K562 (cell line): ENCODE measurements around the gene TCF12. TPM values are rescaled to one million over a fixed set of nuclear protein-coding genes. Genes with fewer than 3 reads are reported as not detected.

Experiments used
- C11orf30 ChIP-seq: fragments of 450-650 bp; IDR thresholded peaks from 2 replicates; pipeline ENCODE4 v1.6.1; 2016; ENCODE audit warnings: low read depth, mild to moderate bottlenecking
- CBFA2T3 ChIP-seq: fragments of 450-650 bp; IDR thresholded peaks from 2 replicates; pipeline ENCODE4 v1.6.1; 2017
- CBX2 ChIP-seq: fragments of 200-600 bp; sonication (generic); IDR thresholded peaks from one replicate; pipeline ENCODE4 v1.6.1; 2012; ENCODE audit warnings: mild to moderate bottlenecking, low read length, inconsistent platforms; ENCODE audit not compliant: insufficient read depth, poor library complexity, severe bottlenecking
- CBX8 ChIP-seq: fragments of 200-600 bp; sonication (generic); IDR thresholded peaks from 2 replicates; pipeline ENCODE4 v1.6.1; 2012; ENCODE audit warnings: borderline replicate concordance, mixed run types, low read depth, mild to moderate bottlenecking, moderate library complexity, mixed read lengths, low read length, control low read depth, inconsistent platforms; ENCODE audit not compliant: poor library complexity, severe bottlenecking; ENCODE audit errors: extremely low read depth
- CCAR2 ChIP-seq: fragments of 200-400 bp; formaldehyde crosslinking; IDR thresholded peaks from 2 replicates; pipeline ENCODE4 v1.6.1; 2017; ENCODE audit warnings: mild to moderate bottlenecking, low read depth, low read length
- CHCHD3 ChIP-seq: fragments of 250-450 bp; sonication (Bioruptor Pico); IDR thresholded peaks from 2 replicates; pipeline ENCODE4 v2.1.2; 2022; ENCODE audit warnings: mild to moderate bottlenecking
- CREB5 ChIP-seq: fragments of 250-450 bp; sonication (Bioruptor Pico); IDR thresholded peaks from 2 replicates; pipeline ENCODE4 v1.5.0; 2020; ENCODE audit warnings: mild to moderate bottlenecking
- EHMT2 ChIP-seq: fragments of 450-650 bp; IDR thresholded peaks from 2 replicates; pipeline ENCODE4 v1.6.1; 2018; ENCODE audit warnings: antibody characterized with exemption
- GABPA ChIP-seq: fragments of 200-800 bp; sonication (Bioruptor generic); conservative IDR thresholded peaks from 2 replicates; pipeline ENCODE4 v1.6.1; 2016; ENCODE audit warnings: low read depth, missing genetic modification characterization, missing compliant biosample characterization
- GTF2F1 ChIP-seq: IDR thresholded peaks from 2 replicates; pipeline ENCODE4 v1.6.1; 2011; ENCODE audit warnings: low read depth, low read length, improper control_type of control experiment
- HDAC1 ChIP-seq, 2 experiments: fragments of 450-650 bp; IDR thresholded peaks; 2 replicates each; pipeline ENCODE4 v1.6.1; 2016 to 2017; ENCODE audit warnings: inconsistent platforms in 1 of 2, mild to moderate bottlenecking in 1 of 2, moderate library complexity in 1 of 2
- HDAC2 ChIP-seq: fragments of 450-650 bp; IDR thresholded peaks from 2 replicates; pipeline ENCODE4 v1.6.1; 2016; ENCODE audit warnings: mild to moderate bottlenecking
- KDM4B ChIP-seq, 2 experiments: fragments of 450-650 bp in 1 of 2; sonication (generic) in 1 of 2; IDR thresholded peaks; 2 replicates each; pipeline ENCODE4 v1.6.1; 2016 to 2017; ENCODE audit warnings: borderline replicate concordance in 2 of 2, antibody characterized with exemption in 1 of 2, low read depth in 1 of 2, mild to moderate bottlenecking in 1 of 2
- NFIX ChIP-seq: fragments of 250-450 bp; sonication (Bioruptor Pico); IDR thresholded peaks from 2 replicates; pipeline ENCODE4 v1.4.0; 2020; ENCODE audit warnings: low read depth, mild to moderate bottlenecking, moderate library complexity
- PATZ1 ChIP-seq: fragments of 250-450 bp; sonication (Bioruptor Pico); IDR thresholded peaks from 2 replicates; pipeline ENCODE4 v1.5.0; 2020; ENCODE audit warnings: mild to moderate bottlenecking, borderline replicate concordance
- SRF ChIP-seq, 2 experiments: fragments of 250-450, 450-650 bp in 1 of 2; sonication (Bioruptor Pico) in 1 of 2; sonication (generic) in 1 of 2; formaldehyde crosslinking; IDR thresholded peaks; 2 replicates each; pipeline versions ENCODE4 v1.5.0 to v1.5.1; 2020 to 2022; ENCODE audit warnings: mild to moderate bottlenecking in 1 of 2, missing genetic modification reagents in 1 of 2
- SRSF1 ChIP-seq: fragments of 200-400 bp; formaldehyde crosslinking; IDR thresholded peaks from 2 replicates; pipeline ENCODE4 v1.6.1; 2017; ENCODE audit warnings: mild to moderate bottlenecking, low read depth, low read length, moderate library complexity
- USF1 ChIP-seq: sonication (generic); formaldehyde crosslinking; IDR thresholded peaks from 2 replicates; pipeline ENCODE4 v1.9.0; 2022; ENCODE audit warnings: mild to moderate bottlenecking, missing genetic modification reagents
- XRCC3 ChIP-seq: fragments of 450-650 bp; IDR thresholded peaks from 2 replicates; pipeline ENCODE4 v1.6.1; 2017; ENCODE audit warnings: mild to moderate bottlenecking, moderate library complexity
- ZBED1 ChIP-seq: IDR thresholded peaks from 2 replicates; pipeline ENCODE4 v1.6.1; 2014
- ZBTB34 ChIP-seq: fragments of 250-450 bp; sonication (Bioruptor Pico); IDR thresholded peaks from 2 replicates; pipeline ENCODE4 v1.8.0; 2021; ENCODE audit warnings: mild to moderate bottlenecking, moderate library complexity
- ZKSCAN1 ChIP-seq: fragments of 150-350 bp; IDR thresholded peaks from 2 replicates; pipeline ENCODE4 v1.6.1; 2016; ENCODE audit warnings: low read depth, low read length
- ZKSCAN8 ChIP-seq: fragments of 200-800 bp; sonication (Bioruptor generic); IDR thresholded peaks from 2 replicates; pipeline ENCODE4 v1.6.1; 2016; ENCODE audit warnings: missing genetic modification characterization, missing compliant biosample characterization
- ZNF274 ChIP-seq: IDR thresholded peaks from 2 replicates; pipeline ENCODE4 v1.6.1; 2011; ENCODE audit warnings: low read depth, mild to moderate bottlenecking, low read length, moderate library complexity, borderline replicate concordance
- ZNF3 ChIP-seq: fragments of 250-450 bp; sonication (Bioruptor Pico); IDR thresholded peaks from 2 replicates; pipeline ENCODE4 v1.5.0; 2021; ENCODE audit warnings: mild to moderate bottlenecking, moderate library complexity
- ZZZ3 ChIP-seq: fragments of 450-650 bp; IDR thresholded peaks from 2 replicates; pipeline ENCODE4 v1.6.1; 2016; ENCODE audit warnings: antibody characterized with exemption, mild to moderate bottlenecking, moderate library complexity
- polyA plus RNA-seq, 8 experiments: library from polyadenylated mRNA; depleted of rRNA in 4 of 8; stranded (reverse) in 5 of 8; unstranded in 3 of 8; fragments of >200 nt; fragmentation: Nextera tagmentation in 2 of 8; fragmentation: Illumina TruSeq in 1 of 8; extraction: Ambion mirVana in 2 of 8; extraction: Trizol in 1 of 8; gene quantifications; 2 replicates each; pipeline versions ENCODE4 v1.2.1 to v1.2.3, GENCODE V29; 2011 to 2014; ENCODE audit warnings: inconsistent platforms in 1 of 8, missing spikeins in 1 of 8
- total RNA-seq, 7 experiments: library from RNA; depleted of rRNA in 6 of 7; stranded (reverse); fragments of >200 nt in 6 of 7; fragmentation: Illumina TruSeq in 2 of 7; extraction: Trizol in 2 of 7; gene quantifications; 2 replicates each; pipeline versions ENCODE4 v1.2.1 to v1.2.3, GENCODE V29; 2011 to 2021; ENCODE audit warnings: low replicate concordance in 1 of 7

TCF12 gene
- total and polyA plus RNA-seq, 9 of the 15 experiments (the other 6 are each of a cell fraction or from before 2014, with no cell fraction given): 10.5 to 132 (median 52.9) TPM

- TF ChIP-seq ZBTB34 (CRISPR knock-in tag) (no peak), C11orf30 (no peak), XRCC3 (no peak), EHMT2 (no peak), SRF (CRISPR knock-in tag; IDR thresholded peaks at IDR 0.05) (no peak), ZZZ3 (no peak), ZNF274 (no peak), PATZ1 (no peak), CCAR2 (no peak), CREB5 (no peak), CBFA2T3 (peak; percentile 72), CBX8 (no peak), ZBED1 (no peak), ZKSCAN8 (CRISPR knock-in tag) (no peak), HDAC2 (no peak), ZKSCAN1 (no peak), HDAC1 (IDR thresholded peaks at IDR 0.05) (0 out of 4 replicates have a peak, but pooled peaks of 1 of the 2 experiments have one; percentile 53), USF1 (CRISPR knock-in tag) (no peak), CBX2 (no peak), KDM4B (IDR thresholded peaks at IDR 0.05; ENCODE audit: borderline replicate concordance in 2 of 2, low read depth in 1 of 2) (no peak), NFIX (no peak), GTF2F1 (no peak), CHCHD3 (CRISPR knock-in tag) (no peak), SRSF1 (no peak), ZNF3 (CRISPR knock-in tag) (no peak), GABPA (tag) (no peak)
These were observed 54.0 kb downstream of the TCF12 start (continued) for GRCh38 chr15:56972426-56972825.
